A673 (cell line): ENCODE results near the gene ATP6AP1.

Source experiments
- EZH2 ChIP-seq: fragments of 200-600 bp; sonication (generic); IDR thresholded peaks from 2 replicates; pipeline ENCODE4 v1.6.1; 2017; ENCODE audit warnings: borderline replicate concordance, low read depth, mild to moderate bottlenecking, mixed read lengths, antibody characterized with exemption, low read length; ENCODE audit not compliant: poor library complexity, severe bottlenecking
- TF ChIP-seq, protein P1 (sequence below): fragments of 300-800, 200-600 bp; sonication (generic); conservative IDR thresholded peaks from 2 replicates; pipeline ENCODE4 v1.5.1; 2017; ENCODE audit warnings: low read depth, mild to moderate bottlenecking, antibody characterized with exemption, low read length, moderate library complexity, mixed read lengths

DNA sequence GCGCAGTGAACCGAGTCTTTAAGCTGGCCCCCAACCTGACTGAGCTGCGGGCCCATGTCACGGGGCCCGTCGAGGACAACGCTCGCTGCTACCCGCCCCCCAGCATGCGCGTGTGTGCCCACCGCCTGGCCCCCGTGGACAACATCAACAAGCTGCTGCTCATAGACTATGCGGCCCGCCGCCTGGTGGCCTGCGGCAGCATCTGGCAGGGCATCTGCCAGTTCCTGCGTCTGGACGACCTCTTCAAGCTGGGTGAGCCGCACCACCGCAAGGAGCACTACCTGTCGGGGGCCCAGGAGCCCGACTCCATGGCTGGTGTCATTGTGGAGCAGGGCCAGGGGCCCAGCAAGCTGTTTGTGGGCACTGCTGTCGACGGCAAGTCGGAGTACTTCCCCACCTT, 31.8 kb downstream of the ATP6AP1 start:
- TF ChIP-seq, protein P1, sequence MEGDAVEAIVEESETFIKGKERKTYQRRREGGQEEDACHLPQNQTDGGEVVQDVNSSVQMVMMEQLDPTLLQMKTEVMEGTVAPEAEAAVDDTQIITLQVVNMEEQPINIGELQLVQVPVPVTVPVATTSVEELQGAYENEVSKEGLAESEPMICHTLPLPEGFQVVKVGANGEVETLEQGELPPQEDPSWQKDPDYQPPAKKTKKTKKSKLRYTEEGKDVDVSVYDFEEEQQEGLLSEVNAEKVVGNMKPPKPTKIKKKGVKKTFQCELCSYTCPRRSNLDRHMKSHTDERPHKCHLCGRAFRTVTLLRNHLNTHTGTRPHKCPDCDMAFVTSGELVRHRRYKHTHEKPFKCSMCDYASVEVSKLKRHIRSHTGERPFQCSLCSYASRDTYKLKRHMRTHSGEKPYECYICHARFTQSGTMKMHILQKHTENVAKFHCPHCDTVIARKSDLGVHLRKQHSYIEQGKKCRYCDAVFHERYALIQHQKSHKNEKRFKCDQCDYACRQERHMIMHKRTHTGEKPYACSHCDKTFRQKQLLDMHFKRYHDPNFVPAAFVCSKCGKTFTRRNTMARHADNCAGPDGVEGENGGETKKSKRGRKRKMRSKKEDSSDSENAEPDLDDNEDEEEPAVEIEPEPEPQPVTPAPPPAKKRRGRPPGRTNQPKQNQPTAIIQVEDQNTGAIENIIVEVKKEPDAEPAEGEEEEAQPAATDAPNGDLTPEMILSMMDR, result no peak
- TF ChIP-seq EZH2, result no peak
